ENCODE data around the gene LARGE1. TPM values are rescaled to one million over a fixed set of nuclear protein-coding genes. Genes with fewer than 3 reads are reported as not detected.

Gene LARGE1
- total and polyA plus RNA-seq, 9 of the 15 experiments (the other 6 are each of a cell fraction or from before 2014, with no cell fraction given), result 0.01 to 0.66 (median 0.14) TPM; not detected in 2

GRCh38 chr22:33883961-33884808, 36.1 kb downstream of the LARGE1 start (continued):
- TF ChIP-seq AFF4 (CRISPR knock-in tag; IDR thresholded peaks at IDR 0.05) (no peak), SNRNP70 (optimal IDR thresholded peaks at IDR 0.05; ENCODE audit: low read depth, low read length) (no peak), HES1 (IDR thresholded peaks at IDR 0.05; ENCODE audit: low read depth) (no peak), TFAM (CRISPR knock-in tag; conservative IDR thresholded peaks at IDR 0.05) (no peak)

GRCh38 chr22:33883561-33883960, 36.7 kb downstream of the LARGE1 start:
- no peak for TF ChIP-seq ZBTB9 (CRISPR knock-in tag; IDR thresholded peaks at IDR 0.05)
- BruUV-seq (replicated peaks), result no TSS peak

More at GRCh38 chr22:33883561-33883960, 36.7 kb downstream of the LARGE1 start:
- H3K9ac ChIP-seq (ENCODE audit: insufficient read depth in 1 of 2, low read depth in 2 of 2, low read length in 2 of 2), result no peak overlapping the region
- H4K20me1 ChIP-seq (replicated peaks; ENCODE audit: control insufficient read depth, insufficient read depth, low read length), result no peaks in the 10 kb centered on the region
- no peaks in the 10 kb centered on the region for H3K27me3 ChIP-seq (ENCODE audit: control insufficient read depth in 2 of 2, insufficient read depth in 2 of 2, low read length in 2 of 2)
- no peak overlapping the region for H3K27ac ChIP-seq (ENCODE audit: extremely low read depth, low read depth, low read length)
- H3K36me3 ChIP-seq (ENCODE audit: control insufficient read depth, insufficient read depth, low read length), result no peaks in the 10 kb centered on the region
- no peak for DNase-seq (ENCODE audit: extremely low read depth in 1 of 4, low spot score in 3 of 4)
- no peak overlapping the region for H3K4me3 ChIP-seq
- no peaks in the 10 kb centered on the region for H3K4me1 ChIP-seq (replicated peaks in 1 of 2; ENCODE audit: control insufficient read depth in 2 of 2, insufficient read depth in 2 of 2, low read length in 2 of 2)
- no peaks in the 10 kb centered on the region for H3K79me2 ChIP-seq (ENCODE audit: control insufficient read depth, insufficient read depth, low read length)
- ATAC-seq, result no peak
- no peak overlapping the region for H3K4me2 ChIP-seq (ENCODE audit: insufficient read depth, low read length)
- no peaks in the 10 kb centered on the region for H3K9me1 ChIP-seq (ENCODE audit: control insufficient read depth, insufficient read depth, low read length)
- 0% methylated on average over 6 of the region's 6 CpGs for WGBS (ENCODE audit: insufficient coverage, low coverage, missing lambda C conversion rate)
- H3K9me3 ChIP-seq (replicated peaks; ENCODE audit: control insufficient read depth, insufficient read depth, low read depth, low read length), result no peaks in the 10 kb centered on the region
- no peak for FAIRE-seq
- ChIA-PET CTCF (ENCODE audit: low intra/inter-chr PET ratio) (no interaction called here), POLR2A (no interaction called here)
- H2AFZ ChIP-seq (ENCODE audit: low read depth, low read length), result no peak overlapping the region
- in situ Hi-C loops (cut with MboI), result no loop called here
- intact Hi-C loops (cut with micrococcal nuclease), result no loop called here

Measured in K562 (cell line).